Measurements from ENCODE around the gene SYNGR1. TPM values are rescaled to one million over a fixed set of nuclear protein-coding genes. Genes with fewer than 3 reads are reported as not detected.

SYNGR1 gene
- 10 to 100 TPM in 2 of 3 donors, 1 to 10 TPM in 1; 7.9 to 13.0 (median 12.6) TPM for polyA plus RNA-seq

GRCh38 chr22:39349967-39350726 lies at the start of gene SYNGR1:
SYNGR1 (plus strand) TSS chr22:39349991; CDS start chr22:39350011, 20 bp downstream.
- 0 to 1% (median 1%) methylated on average over 48 to 87 of the region's 87 CpGs for WGBS, 3 donors
- H3K27ac ChIP-seq (ENCODE audit: low read depth, low read length): no peak within 1 kb of the TSS

- 16 to 45% (median 18%) methylated on average over 19 of the region's 19 CpGs for WGBS, 3 donors
- H3K27ac ChIP-seq (ENCODE audit: low read depth, low read length): no peak overlapping the region
Observed at GRCh38 chr22:39300186-39300830, 49.5 kb upstream of the SYNGR1 start.

GRCh38 chr22:39301108-39301507 lies 48.7 kb upstream of the SYNGR1 start:
- H3K27ac ChIP-seq (ENCODE audit: low read depth, low read length): no peak overlapping the region
- 81 to 93% (median 88%) methylated on average over 9 of the region's 9 CpGs for WGBS, 3 donors

- WGBS, 3 donors: 60 to 75% (median 70%) methylated on average over 7 of the region's 7 CpGs
- no peak overlapping the region for H3K27ac ChIP-seq (ENCODE audit: low read depth, low read length)
Observed at GRCh38 chr22:39301926-39302325, 47.9 kb upstream of the SYNGR1 start.

- 85 to 96% (median 90%) methylated on average over 2 of the region's 2 CpGs for whole genome bisulfite sequencing, 3 donors
- no peak overlapping the region for H3K27ac ChIP-seq (ENCODE audit: low read depth, low read length)
Observed at GRCh38 chr22:39302431-39302960, 47.3 kb upstream of the SYNGR1 start.

- WGBS, 3 donors: 55 to 94% (median 89%) methylated on average over 11 of the region's 11 CpGs
- H3K27ac ChIP-seq (ENCODE audit: low read depth, low read length): no peak overlapping the region
Observed at GRCh38 chr22:39303358-39303757, 46.4 kb upstream of the SYNGR1 start.

GRCh38 chr22:39303892-39304671 lies 45.7 kb upstream of the SYNGR1 start:
- WGBS, 3 donors: 89 to 94% (median 90%) methylated on average over 16 of the region's 16 CpGs
- no peak overlapping the region for H3K27ac ChIP-seq (ENCODE audit: low read depth, low read length)

GRCh38 chr22:39306456-39307361 lies 43.1 kb upstream of the SYNGR1 start:
- H3K27ac ChIP-seq (ENCODE audit: low read depth, low read length): no peak overlapping the region
- 49 to 67% (median 56%) methylated on average over 14 of the region's 14 CpGs for WGBS, 3 donors

GRCh38 chr22:39308614-39309363 lies 41.0 kb upstream of the SYNGR1 start:
- 13 to 54% (median 19%) methylated on average over 24 of the region's 24 CpGs for WGBS, 3 donors
- no peak overlapping the region for H3K27ac ChIP-seq (ENCODE audit: low read depth, low read length)

GRCh38 chr22:39309364-39309861 lies 40.4 kb upstream of the SYNGR1 start:
- no peak overlapping the region for H3K27ac ChIP-seq (ENCODE audit: low read depth, low read length)
- 75 to 85% (median 83%) methylated on average over 18 of the region's 18 CpGs for WGBS, 3 donors

- WGBS, 3 donors: 66 to 81% (median 81%) methylated on average over 16 of the region's 16 CpGs
- no peak overlapping the region for H3K27ac ChIP-seq (ENCODE audit: low read depth, low read length)
Observed at GRCh38 chr22:39309881-39310714, 39.7 kb upstream of the SYNGR1 start.

GRCh38 chr22:39311592-39312400 lies 38.0 kb upstream of the SYNGR1 start:
- WGBS, 3 donors: 84 to 92% (median 87%) methylated on average over 19 of the region's 19 CpGs
- no peak overlapping the region for H3K27ac ChIP-seq (ENCODE audit: low read depth, low read length)

GRCh38 chr22:39312410-39312809 lies 37.4 kb upstream of the SYNGR1 start:
- 67 to 86% (median 82%) methylated on average over 5 of the region's 5 CpGs for WGBS, 3 donors
- H3K27ac ChIP-seq (ENCODE audit: low read depth, low read length): no peak overlapping the region

- no peak overlapping the region for H3K27ac ChIP-seq (ENCODE audit: low read depth, low read length)
- 78 to 88% (median 86%) methylated on average over 20 of the region's 20 CpGs for WGBS, 3 donors
Observed at GRCh38 chr22:39313258-39314001, 36.4 kb upstream of the SYNGR1 start.
